ENCODE data around the gene FAM200B. TPM values are rescaled to one million over a fixed set of nuclear protein-coding genes. Genes with fewer than 3 reads are reported as not detected.

Gene FAM200B
- total RNA-seq, 1 experiment from 2014 or later: 45.3 TPM

DNA sequence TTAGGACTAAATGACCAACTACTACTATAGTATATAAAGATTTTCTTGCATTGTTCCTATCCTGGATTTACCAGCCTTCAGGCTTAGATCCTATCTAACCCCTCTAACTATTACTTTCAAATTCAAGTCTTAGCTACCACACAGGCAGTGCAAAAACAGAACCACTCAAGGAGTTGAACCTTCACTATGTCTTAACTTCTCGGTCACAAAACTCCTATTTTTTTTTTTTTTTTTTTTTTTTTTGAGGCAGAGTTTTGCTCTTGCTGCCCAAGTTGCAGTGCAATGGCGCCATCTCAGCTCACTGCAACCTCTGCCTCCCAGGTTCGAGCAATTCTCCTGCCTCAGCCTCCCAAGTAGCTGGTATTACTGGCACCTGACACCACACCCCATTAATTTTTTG lies 6.3 kb upstream of the FAM200B start:
- Histone ChIP-seq H3K4me3 (no peak overlapping the region), H3K9me3 (replicated peaks) (no peaks in the 10 kb centered on the region), H3K4me1 (replicated peaks) (peaks cover 6% of the 10 kb centered on the region), H3K27ac (no peak overlapping the region), H3K27me3 (replicated peaks) (no peaks in the 10 kb centered on the region), H3K36me3 (no peaks in the 10 kb centered on the region; the same call in 1 of the 2 replicates)
- DNase-seq (ENCODE audit: low read depth in 1 of 2, low spot score in 2 of 2): no peak

DNA sequence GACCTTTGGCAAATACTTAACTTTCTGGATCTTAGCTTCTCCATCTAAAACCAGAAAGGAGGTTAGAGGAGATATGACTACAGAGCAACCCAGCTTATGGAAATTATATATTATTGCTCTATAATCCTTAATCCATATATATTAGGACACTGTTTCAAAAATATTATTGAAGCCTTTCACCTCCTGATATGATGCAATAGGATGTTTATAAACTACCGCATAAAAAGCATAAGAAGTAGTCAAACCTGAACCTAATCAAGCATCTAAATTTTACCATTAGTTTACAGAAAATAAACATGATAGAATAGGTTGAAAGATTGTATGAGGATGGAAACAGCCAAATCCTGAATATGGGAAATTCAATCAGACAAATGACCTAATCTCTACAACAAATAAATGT lies 5.6 kb upstream of the FAM200B start:
- H3K4me1 ChIP-seq (replicated peaks): peaks cover 6% of the 10 kb centered on the region
- no peaks in the 10 kb centered on the region for H3K9me3 ChIP-seq (replicated peaks)
- H3K27ac ChIP-seq: no peak overlapping the region
- H3K4me3 ChIP-seq: no peak overlapping the region
- DNase-seq (ENCODE audit: low read depth in 1 of 2, low spot score in 2 of 2): no peak
- no peaks in the 10 kb centered on the region; the same call in 1 of the 2 replicates for H3K36me3 ChIP-seq
- no peaks in the 10 kb centered on the region for H3K27me3 ChIP-seq (replicated peaks)

DNA sequence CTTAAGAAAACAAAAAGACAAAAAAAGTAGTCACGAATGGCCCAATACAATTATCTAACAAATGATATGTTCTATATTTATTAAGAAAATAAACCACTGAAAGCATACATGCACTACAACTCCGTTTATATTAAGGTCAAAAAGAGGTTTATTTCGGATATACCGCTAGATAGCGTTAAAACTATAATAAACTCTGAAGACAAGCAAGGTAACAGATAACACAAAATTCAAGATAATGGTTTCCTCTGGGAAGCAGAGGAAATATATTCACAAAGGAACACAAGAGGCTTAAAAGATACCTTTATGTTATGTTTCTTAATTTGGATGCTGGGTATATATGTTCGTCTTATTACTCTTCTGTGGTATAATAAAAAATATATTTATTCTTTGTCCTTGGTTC lies 4.7 kb upstream of the FAM200B start:
- Histone ChIP-seq H3K4me3 (no peak overlapping the region), H3K9me3 (replicated peaks) (no peaks in the 10 kb centered on the region), H3K27me3 (replicated peaks) (no peaks in the 10 kb centered on the region), H3K4me1 (replicated peaks) (peaks cover 6% of the 10 kb centered on the region), H3K27ac (no peak overlapping the region), H3K36me3 (peaks cover 2% of the 10 kb centered on the region; the same call in 1 of the 2 replicates)
- no peak for DNase-seq (ENCODE audit: low read depth in 1 of 2, low spot score in 2 of 2)

DNA sequence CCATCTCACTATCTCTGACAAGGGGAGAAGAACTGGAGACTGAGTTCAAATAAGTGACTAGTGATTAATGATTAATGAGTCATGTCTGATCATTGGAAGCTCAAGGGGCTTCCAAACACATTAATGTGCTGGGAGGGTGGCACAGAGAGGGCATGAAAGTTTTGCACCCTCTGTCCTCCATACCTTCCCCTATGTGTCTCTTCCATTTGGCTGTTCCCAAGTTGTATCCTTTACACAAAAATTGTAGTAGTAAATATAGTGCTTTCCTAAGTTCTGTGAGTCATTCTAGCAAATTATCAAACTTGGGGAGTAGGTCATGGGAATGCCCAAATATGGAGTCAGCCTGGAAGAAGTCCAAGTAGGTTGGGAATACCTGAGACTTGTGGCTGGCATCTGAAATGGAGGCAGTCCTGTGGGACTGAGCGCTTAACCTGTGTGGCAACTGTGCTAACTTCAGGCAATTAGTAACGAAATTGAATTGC lies 4.1 kb upstream of the FAM200B start:
- Histone ChIP-seq H3K36me3 (peaks cover 8% of the 10 kb centered on the region), H3K4me1 (replicated peaks) (peaks cover 6% of the 10 kb centered on the region), H3K27ac (no peak overlapping the region), H3K9me3 (replicated peaks) (no peaks in the 10 kb centered on the region), H3K4me3 (no peak overlapping the region), H3K27me3 (replicated peaks) (no peaks in the 10 kb centered on the region)
- DNase-seq (ENCODE audit: low read depth in 1 of 2, low spot score in 2 of 2): no peak

DNA sequence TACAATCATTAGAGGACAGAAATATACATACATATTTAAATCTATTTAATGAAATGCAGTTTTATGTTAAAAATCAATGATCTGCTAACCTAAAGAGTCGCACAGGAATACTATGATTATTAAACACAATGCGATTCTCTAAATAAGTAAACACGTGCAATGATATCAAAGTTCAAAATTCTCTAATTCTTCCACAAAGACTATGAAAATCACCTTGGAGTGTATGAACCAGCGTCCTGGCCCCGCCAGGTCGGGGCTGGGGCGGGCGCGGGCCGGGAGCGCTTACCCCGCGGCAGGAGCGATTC lies 608 bp upstream of the FAM200B start:
- no peaks in the 10 kb centered on the region for H3K27me3 ChIP-seq (replicated peaks)
- DNase-seq (ENCODE audit: low read depth in 1 of 2, low spot score in 2 of 2): no peak
- H3K4me1 ChIP-seq (replicated peaks): peaks cover 15% of the 10 kb centered on the region
- peaks cover 30% of the 10 kb centered on the region for H3K36me3 ChIP-seq
- H3K9me3 ChIP-seq (replicated peaks): no peaks in the 10 kb centered on the region
- H3K4me3 ChIP-seq: peak overlapping the region; percentile 59
- peak overlapping the region; percentile 83 for H3K27ac ChIP-seq

DNA sequence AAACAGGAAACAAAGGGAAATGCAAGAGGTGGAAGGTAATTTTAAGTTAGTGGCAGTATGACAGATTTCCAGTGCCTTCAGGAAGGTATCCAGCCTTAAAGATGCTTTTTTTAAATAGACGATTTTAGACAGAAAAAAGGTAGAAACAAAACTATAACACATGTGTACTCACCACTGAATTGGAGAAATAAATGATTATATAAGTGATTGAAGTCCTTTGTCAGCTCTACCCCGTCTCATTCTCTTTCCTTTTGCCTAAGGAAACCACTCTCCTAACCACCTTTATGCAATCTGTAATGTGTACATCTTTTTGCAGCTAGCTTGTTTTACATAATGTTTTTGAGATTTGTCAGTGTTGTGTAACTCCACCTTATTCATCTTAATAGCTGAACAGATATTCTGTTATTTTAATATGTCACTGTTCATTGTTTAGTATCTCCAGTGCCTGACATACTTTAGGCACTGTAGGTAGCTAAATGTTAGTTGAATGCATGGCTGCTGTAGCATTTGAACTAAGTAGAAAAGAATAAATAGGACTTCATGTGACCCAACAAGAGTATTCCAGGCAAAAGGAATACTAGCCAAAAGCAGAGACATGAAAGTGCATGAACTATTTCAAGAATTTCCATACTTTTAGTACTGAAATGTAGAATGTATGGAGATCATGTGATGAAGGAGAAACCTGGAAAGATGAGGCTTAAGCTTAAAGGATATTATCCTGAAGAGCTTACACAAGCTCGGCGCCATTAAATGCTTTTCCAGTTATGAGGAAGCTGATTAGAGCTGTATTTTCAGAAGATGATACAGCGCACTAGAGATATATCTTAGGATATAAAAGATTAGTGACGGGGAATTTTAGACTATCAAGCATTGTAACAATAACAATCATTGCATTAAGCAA lies 865 bp downstream of the FAM200B start:
- Histone ChIP-seq H3K36me3 (peaks cover 36% of the 10 kb centered on the region), H3K27me3 (replicated peaks) (no peaks in the 10 kb centered on the region), H3K9me3 (replicated peaks) (no peaks in the 10 kb centered on the region), H3K27ac (peak overlapping the region; percentile 91), H3K4me3 (peak overlapping the region; percentile 59), H3K4me1 (replicated peaks) (peaks cover 13% of the 10 kb centered on the region)
- DNase-seq (ENCODE audit: low read depth in 1 of 2, low spot score in 2 of 2): no peak

DNA sequence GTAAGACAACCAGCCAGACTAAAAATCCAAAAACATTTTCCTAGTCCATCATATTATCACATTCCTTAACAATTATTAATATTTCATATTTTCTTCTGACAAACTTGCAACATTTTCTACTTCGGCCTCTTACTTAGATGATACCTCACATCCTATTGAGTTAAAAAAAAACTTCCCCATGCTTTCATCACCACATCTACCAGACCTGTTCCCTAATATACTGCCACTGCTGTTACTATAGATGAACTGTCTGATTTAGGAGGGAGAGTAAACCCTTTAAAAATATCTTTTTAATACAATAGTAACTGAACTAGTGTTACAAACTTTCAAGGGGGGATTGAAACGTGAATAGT lies 1.5 kb downstream of the FAM200B start:
- Histone ChIP-seq H3K27me3 (replicated peaks) (no peaks in the 10 kb centered on the region), H3K9me3 (replicated peaks) (no peaks in the 10 kb centered on the region), H3K27ac (0 out of 2 replicates have a peak overlapping the region, but pooled peaks have one; percentile 91), H3K4me3 (no peak overlapping the region; the same call in 1 of the 2 replicates), H3K4me1 (replicated peaks) (peaks cover 10% of the 10 kb centered on the region), H3K36me3 (peaks cover 36% of the 10 kb centered on the region)
- no peak for DNase-seq (ENCODE audit: low read depth in 1 of 2, low spot score in 2 of 2)

DNA sequence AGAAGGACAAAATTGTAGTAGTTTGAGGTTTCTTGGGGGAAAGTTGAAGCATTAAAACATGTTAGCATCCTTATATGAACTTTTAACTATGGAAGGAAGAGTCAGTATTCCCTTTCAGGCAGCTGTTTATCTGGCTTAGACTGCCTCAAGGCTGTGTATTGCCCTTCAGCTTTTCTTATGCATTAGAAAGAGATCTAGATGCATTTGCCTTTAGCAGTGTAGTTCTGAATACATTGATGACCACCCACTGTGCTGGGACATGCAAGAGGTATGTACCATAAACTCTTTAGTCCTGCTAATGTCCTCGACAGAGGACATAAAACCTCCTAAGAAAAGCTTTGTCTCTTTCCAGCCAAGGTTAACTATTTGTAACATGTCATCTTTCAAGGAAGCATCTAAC lies 2.9 kb downstream of the FAM200B start:
- no peak for DNase-seq (ENCODE audit: low read depth in 1 of 2, low spot score in 2 of 2)
- Histone ChIP-seq H3K27me3 (replicated peaks) (no peaks in the 10 kb centered on the region), H3K4me3 (no peak overlapping the region), H3K36me3 (peaks cover 36% of the 10 kb centered on the region), H3K9me3 (replicated peaks) (no peaks in the 10 kb centered on the region), H3K27ac (no peak overlapping the region), H3K4me1 (replicated peaks) (peaks cover 14% of the 10 kb centered on the region)

DNA sequence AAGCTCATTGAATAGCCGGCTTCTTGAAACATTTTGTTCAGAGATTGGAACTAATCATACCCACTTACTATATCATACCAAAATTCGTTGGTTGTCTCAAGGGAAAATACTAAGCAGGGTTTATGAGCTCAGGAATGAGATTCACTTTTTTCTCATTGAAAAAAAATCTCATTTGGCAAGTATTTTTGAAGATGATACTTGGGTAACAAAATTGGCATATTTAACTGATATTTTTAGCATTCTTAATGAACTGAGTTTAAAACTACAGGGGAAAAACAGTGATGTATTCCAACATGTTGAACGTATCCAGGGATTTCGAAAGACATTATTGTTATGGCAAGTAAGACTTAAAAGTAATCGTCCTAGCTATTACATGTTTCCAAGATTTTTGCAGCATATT lies 6.4 kb downstream of the FAM200B start:
- Histone ChIP-seq H3K36me3 (peaks cover 27% of the 10 kb centered on the region), H3K4me3 (no peak overlapping the region), H3K4me1 (replicated peaks) (peaks cover 45% of the 10 kb centered on the region), H3K27ac (no peak overlapping the region), H3K27me3 (replicated peaks) (no peaks in the 10 kb centered on the region), H3K9me3 (replicated peaks) (no peaks in the 10 kb centered on the region)
- DNase-seq (ENCODE audit: low read depth in 1 of 2, low spot score in 2 of 2): no peak

DNA sequence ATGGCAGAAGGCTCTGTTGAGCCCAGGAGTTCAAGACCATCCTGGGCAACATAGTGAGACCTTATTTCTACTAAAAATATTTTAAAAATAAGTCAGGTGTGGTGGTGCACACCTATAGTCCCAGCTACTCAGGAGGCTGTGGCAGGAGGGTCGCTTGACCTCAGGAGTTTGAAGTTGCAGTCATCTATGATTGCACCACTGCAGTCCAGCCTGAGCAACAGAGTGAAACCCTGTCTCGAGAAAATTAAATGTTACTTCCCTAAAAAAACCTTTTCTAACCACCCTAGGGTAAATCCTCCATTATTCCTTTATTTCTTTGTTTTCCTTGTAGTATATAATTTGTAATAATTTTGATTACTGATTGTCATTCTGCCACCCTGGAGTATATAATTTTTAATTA lies 7.9 kb downstream of the FAM200B start:
- no peaks in the 10 kb centered on the region for H3K9me3 ChIP-seq (replicated peaks)
- H3K27ac ChIP-seq: peak overlapping the region; percentile 99
- DNase-seq (ENCODE audit: low read depth in 1 of 2, low spot score in 2 of 2): no peak
- H3K27me3 ChIP-seq (replicated peaks): no peaks in the 10 kb centered on the region
- no peak overlapping the region for H3K4me3 ChIP-seq
- peaks cover 21% of the 10 kb centered on the region for H3K36me3 ChIP-seq
- peaks cover 38% of the 10 kb centered on the region for H3K4me1 ChIP-seq (replicated peaks)

DNA sequence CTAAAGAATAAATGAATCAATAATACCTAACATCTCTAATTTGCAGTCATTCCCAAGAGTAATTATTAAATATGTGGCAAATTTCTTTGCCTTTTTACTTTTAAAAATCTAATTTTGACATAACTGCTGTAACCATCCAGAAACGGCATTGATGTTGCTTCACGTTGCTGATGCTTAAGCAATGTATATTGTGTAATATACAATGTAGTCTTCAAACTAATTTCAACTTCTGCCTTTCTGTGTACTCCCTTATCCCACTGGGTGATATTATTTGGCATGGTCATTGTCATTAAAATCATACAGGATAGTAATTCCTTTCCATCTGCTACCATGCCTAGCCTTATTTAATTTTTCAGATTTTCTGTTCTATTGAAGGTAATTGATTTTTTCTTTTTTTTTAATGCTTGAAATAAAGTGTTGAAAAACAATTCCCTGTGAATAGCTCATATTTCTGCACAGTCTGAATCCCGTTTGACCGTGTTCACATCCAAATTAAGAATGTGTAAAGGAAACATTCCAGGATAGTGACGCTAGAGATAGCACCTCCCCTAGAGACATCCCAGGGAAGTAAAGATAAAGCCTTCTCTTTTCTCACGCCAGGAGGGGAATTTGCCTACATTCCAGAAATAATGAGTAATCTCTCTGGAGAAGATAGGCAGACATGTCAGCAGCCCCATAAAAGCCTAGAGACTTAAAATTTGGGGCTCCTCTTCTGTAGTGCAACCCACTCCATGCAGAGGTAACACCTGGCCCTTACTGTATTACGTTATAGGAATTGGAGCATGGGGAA lies 8.6 kb downstream of the FAM200B start:
- Histone ChIP-seq H3K27ac (peak overlapping the region; percentile 99), H3K36me3 (peaks cover 14% of the 10 kb centered on the region), H3K27me3 (replicated peaks) (no peaks in the 10 kb centered on the region), H3K4me1 (replicated peaks) (peaks cover 44% of the 10 kb centered on the region), H3K4me3 (no peak overlapping the region), H3K9me3 (replicated peaks) (no peaks in the 10 kb centered on the region)
- DNase-seq (ENCODE audit: low read depth in 1 of 2, low spot score in 2 of 2): peak; percentile 61 to 91

DNA sequence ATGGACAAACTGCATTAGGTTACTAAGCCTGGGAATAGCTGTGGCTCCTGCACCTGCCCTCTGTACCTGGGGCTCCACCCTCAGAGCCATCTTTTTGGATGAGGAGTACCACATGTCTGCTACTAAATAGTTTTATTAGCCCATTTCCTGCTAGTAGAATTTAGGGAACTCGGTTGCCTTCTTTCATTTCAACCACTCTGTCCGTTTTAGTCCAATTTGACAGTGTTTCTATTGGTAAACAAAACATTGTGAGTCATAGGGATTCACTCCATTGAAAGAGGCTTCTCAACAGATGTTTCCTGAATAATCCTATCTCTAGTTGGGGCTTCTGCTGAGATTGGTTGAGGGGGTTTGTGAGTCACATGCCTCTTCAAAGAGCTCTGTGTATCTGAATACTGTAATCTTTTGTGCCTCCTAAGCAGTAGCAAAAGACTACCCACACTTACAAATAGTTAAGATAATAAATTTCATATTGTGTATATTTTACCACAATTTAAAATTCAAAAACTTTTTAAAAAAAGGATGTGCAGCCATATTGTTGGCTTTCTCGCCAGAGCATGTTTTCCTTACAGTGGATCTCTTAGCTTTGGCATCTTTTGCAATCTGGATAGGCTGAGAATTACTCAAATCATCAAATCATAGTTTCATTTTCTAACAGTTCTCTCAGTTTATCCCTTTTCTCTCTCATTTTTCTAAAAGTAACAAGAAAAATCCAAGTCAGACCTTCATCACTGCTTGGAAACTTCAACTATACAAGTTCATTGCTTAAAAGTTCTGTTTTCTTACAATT lies 9.9 kb downstream of the FAM200B start:
- Histone ChIP-seq H3K27ac (peak overlapping the region; percentile 99), H3K4me1 (replicated peaks) (peaks cover 50% of the 10 kb centered on the region), H3K36me3 (peaks cover under 1% of the 10 kb centered on the region), H3K4me3 (no peak overlapping the region), H3K9me3 (replicated peaks) (no peaks in the 10 kb centered on the region), H3K27me3 (replicated peaks) (no peaks in the 10 kb centered on the region)
- peak; percentile 55 to 81 for DNase-seq (ENCODE audit: low read depth in 1 of 2, low spot score in 2 of 2)

DNA sequence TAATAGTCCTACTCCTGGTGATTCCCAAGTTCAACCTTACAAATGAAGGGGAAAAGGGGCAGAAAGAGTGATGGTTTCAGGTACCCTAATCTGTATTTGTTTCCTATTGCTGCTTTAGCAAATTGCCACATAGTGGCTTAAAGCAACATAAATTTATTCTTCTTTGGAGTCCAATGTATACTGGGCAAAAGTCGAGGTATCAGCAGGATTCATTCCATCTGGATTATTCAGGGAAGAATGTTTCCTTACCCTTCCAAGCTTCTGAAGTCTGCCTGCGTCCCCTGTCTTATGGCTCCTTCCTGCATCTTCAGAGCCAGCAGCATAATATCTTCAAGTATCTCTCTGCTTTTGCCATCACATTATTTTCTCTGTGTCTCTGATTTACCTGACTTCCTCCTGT lies 11.0 kb downstream of the FAM200B start:
- DNase-seq (ENCODE audit: low read depth in 1 of 2, low spot score in 2 of 2): no peak
- no peaks in the 10 kb centered on the region for H3K9me3 ChIP-seq (replicated peaks)
- H3K36me3 ChIP-seq: no peaks in the 10 kb centered on the region; the same call in 1 of the 2 replicates
- no peak overlapping the region for H3K4me3 ChIP-seq
- H3K27me3 ChIP-seq (replicated peaks): no peaks in the 10 kb centered on the region
- peak overlapping the region; percentile 99; the same call in 1 of the 2 replicates for H3K27ac ChIP-seq
- peaks cover 50% of the 10 kb centered on the region for H3K4me1 ChIP-seq (replicated peaks)

All from SJSA1 (cell line).